OCI-LY7 (cell line): Measurements from ENCODE around the gene PRRG2. TPM values are rescaled to one million over a fixed set of nuclear protein-coding genes. Genes with fewer than 3 reads are reported as not detected.

ENCODE experiments used
- BruUV-seq: library from RNA; stranded (reverse); fragments of 400-500 nt; replicated peaks from 2 replicates; lab custom pipeline; 2021; lab: Mats Ljungman, UMichigan
- CTCF ChIA-PET: fragments of 300-600 bp; sonication (Branson Sonifier 250); formaldehyde crosslinking; loops from one replicate; lab custom pipeline; 2022; ENCODE audit warnings: antibody characterized with exemption; ENCODE audit not compliant: unreplicated experiment; lab: Charles Lee
- POLR2A ChIA-PET: fragments of 300-600 bp; sonication (Branson Sonifier 250); formaldehyde crosslinking; loops from one replicate; lab custom pipeline; 2022; ENCODE audit warnings: antibody characterized with exemption; lab: Charles Lee
- DNase-seq: peaks from one replicate; pipeline ENCODE4 v3.0.0-alpha.2; 2015; ENCODE audit warnings: low spot score
- H2AFZ ChIP-seq: fragments of 200-600 bp; sonication (generic), shearing (Covaris generic); 2 replicates; pipeline ENCODE4 v1.6.1; 2014; ENCODE audit warnings: mild to moderate bottlenecking, antibody characterized with exemption, low read length, moderate library complexity
- H3K27ac ChIP-seq: fragments of 200-600 bp; sonication (generic); 2 replicates; pipeline ENCODE4 v1.5.1; 2014; ENCODE audit warnings: mixed run types, low read depth, mild to moderate bottlenecking, moderate library complexity, low read length, inconsistent platforms; ENCODE audit not compliant: poor library complexity, severe bottlenecking
- H3K36me3 ChIP-seq: fragments of 200-600 bp; sonication (generic); 2 replicates; pipeline ENCODE4 v1.6.1; 2014; ENCODE audit warnings: mild to moderate bottlenecking, antibody characterized with exemption, low read length, moderate library complexity, mixed read lengths; ENCODE audit not compliant: insufficient read depth
- H3K4me1 ChIP-seq: fragments of 200-600 bp; sonication (generic); 2 replicates; pipeline ENCODE4 v1.5.1; 2014; ENCODE audit warnings: mild to moderate bottlenecking, low read length; ENCODE audit not compliant: insufficient read depth, poor library complexity, severe bottlenecking
- H3K4me2 ChIP-seq: fragments of 200-600 bp; sonication (generic); 2 replicates; pipeline ENCODE4 v1.6.1; 2014; ENCODE audit warnings: mild to moderate bottlenecking, low read length
- H3K4me3 ChIP-seq: fragments of 200-600 bp; sonication (generic); 2 replicates; pipeline ENCODE4 v1.5.1; 2014; ENCODE audit warnings: mild to moderate bottlenecking, low read depth, low read length; ENCODE audit not compliant: poor library complexity, severe bottlenecking
- H3K79me2 ChIP-seq: fragments of 200-600 bp; sonication (generic); 2 replicates; pipeline ENCODE4 v1.6.1; 2016; ENCODE audit warnings: low read depth, mild to moderate bottlenecking, low read length, moderate library complexity, mixed read lengths; ENCODE audit not compliant: insufficient read depth
- H3K9me2 ChIP-seq: fragments of 200-600 bp; sonication (generic); 2 replicates; pipeline ENCODE4 v1.6.1; 2016; ENCODE audit warnings: mild to moderate bottlenecking, low read length, mixed read lengths; ENCODE audit not compliant: insufficient read depth
- H3K9me3 ChIP-seq: fragments of 200-600 bp; sonication (generic); 2 replicates; pipeline ENCODE4 v1.6.1; 2014; ENCODE audit warnings: mild to moderate bottlenecking, mixed run types, low read length, mixed read lengths
- H4K20me1 ChIP-seq: fragments of 200-600 bp; sonication (generic); 2 replicates; pipeline ENCODE4 v1.6.1; 2014; ENCODE audit warnings: mild to moderate bottlenecking, antibody characterized with exemption, low read length, moderate library complexity, mixed read lengths; ENCODE audit not compliant: insufficient read depth
- EZH2phosphoT487 ChIP-seq: fragments of 200-600 bp; sonication (generic); IDR thresholded peaks from 2 replicates; pipeline ENCODE4 v1.6.1; 2018; ENCODE audit warnings: low read depth, borderline replicate concordance, mild to moderate bottlenecking, mixed run types, antibody characterized with exemption, low read length, moderate library complexity, mixed read lengths
- intact Hi-C: fragments of 100-400 bp; cut with micrococcal nuclease; formaldehyde crosslinking; loops from one replicate; pipeline ENCODE4 v1.10.0; 2022; ENCODE audit not compliant: unreplicated experiment
- total RNA-seq, 2 experiments: library from RNA; depleted of rRNA in 1 of 2; stranded (reverse); fragments of >200 nt in 1 of 2; shearing (Covaris generic) in 1 of 2; gene quantifications; 2 replicates each; pipeline ENCODE4 v1.2.3, GENCODE V29; 2014 to 2022
- TF ChIP-seq, protein P1 (sequence below): fragments of 200-600 bp; sonication (generic); conservative IDR thresholded peaks from 2 replicates; pipeline ENCODE4 v1.5.1; 2014; ENCODE audit warnings: mild to moderate bottlenecking, antibody characterized with exemption, low read length, moderate library complexity, mixed read lengths

PRRG2 gene
- total RNA-seq, 2 experiments from 2014 or later: 2.4 to 2.7 TPM

DNA sequence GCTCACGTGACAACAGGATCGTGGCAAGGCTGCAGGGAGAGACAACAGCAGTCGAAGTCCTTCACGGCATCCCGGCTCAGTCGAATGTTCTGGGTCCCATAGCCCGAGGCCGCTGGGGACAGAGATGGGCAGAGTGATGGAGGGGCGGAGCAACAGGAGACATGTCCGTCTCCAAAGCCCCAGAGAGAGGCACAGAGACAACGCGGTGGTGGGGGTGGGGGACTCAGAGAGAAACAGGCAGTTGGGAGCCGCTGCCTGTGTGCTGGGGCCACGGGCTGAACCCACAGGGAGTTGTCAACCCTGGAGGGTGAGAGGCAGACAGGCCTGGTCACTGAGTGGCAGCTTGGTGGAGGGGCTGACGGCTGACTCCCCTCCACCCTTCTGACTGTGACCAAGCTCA lies 21.2 kb upstream of the PRRG2 start:
- no peaks in the 10 kb centered on the region for H3K9me3 ChIP-seq
- no peak overlapping the region for H3K27ac ChIP-seq
- no peaks in the 10 kb centered on the region for H4K20me1 ChIP-seq
- DNase-seq: no peak
- BruUV-seq: no TSS peak
- H3K4me3 ChIP-seq: no peak overlapping the region
- no peak for TF ChIP-seq EZH2phosphoT487
- TF ChIP-seq, protein P1, sequence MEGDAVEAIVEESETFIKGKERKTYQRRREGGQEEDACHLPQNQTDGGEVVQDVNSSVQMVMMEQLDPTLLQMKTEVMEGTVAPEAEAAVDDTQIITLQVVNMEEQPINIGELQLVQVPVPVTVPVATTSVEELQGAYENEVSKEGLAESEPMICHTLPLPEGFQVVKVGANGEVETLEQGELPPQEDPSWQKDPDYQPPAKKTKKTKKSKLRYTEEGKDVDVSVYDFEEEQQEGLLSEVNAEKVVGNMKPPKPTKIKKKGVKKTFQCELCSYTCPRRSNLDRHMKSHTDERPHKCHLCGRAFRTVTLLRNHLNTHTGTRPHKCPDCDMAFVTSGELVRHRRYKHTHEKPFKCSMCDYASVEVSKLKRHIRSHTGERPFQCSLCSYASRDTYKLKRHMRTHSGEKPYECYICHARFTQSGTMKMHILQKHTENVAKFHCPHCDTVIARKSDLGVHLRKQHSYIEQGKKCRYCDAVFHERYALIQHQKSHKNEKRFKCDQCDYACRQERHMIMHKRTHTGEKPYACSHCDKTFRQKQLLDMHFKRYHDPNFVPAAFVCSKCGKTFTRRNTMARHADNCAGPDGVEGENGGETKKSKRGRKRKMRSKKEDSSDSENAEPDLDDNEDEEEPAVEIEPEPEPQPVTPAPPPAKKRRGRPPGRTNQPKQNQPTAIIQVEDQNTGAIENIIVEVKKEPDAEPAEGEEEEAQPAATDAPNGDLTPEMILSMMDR: no peak
- no peak overlapping the region for H2AFZ ChIP-seq
- no peaks in the 10 kb centered on the region for H3K9me2 ChIP-seq
- ChIA-PET POLR2A (interaction anchor here (0.6 kb wide), 1 partner anchor 1316 kb away, joined by 3 read pairs; no protein-coding TSS in a partner anchor), CTCF (no interaction called here)
- H3K36me3 ChIP-seq: peaks cover 36% of the 10 kb centered on the region; the same call in 1 of the 2 replicates
- H3K4me2 ChIP-seq: no peak overlapping the region
- intact Hi-C loops: loop anchor here (5.0 kb wide), 1 partner anchor 53 kb away; no protein-coding TSS in a partner anchor
- no peaks in the 10 kb centered on the region for H3K79me2 ChIP-seq
- peaks cover 5% of the 10 kb centered on the region for H3K4me1 ChIP-seq

DNA sequence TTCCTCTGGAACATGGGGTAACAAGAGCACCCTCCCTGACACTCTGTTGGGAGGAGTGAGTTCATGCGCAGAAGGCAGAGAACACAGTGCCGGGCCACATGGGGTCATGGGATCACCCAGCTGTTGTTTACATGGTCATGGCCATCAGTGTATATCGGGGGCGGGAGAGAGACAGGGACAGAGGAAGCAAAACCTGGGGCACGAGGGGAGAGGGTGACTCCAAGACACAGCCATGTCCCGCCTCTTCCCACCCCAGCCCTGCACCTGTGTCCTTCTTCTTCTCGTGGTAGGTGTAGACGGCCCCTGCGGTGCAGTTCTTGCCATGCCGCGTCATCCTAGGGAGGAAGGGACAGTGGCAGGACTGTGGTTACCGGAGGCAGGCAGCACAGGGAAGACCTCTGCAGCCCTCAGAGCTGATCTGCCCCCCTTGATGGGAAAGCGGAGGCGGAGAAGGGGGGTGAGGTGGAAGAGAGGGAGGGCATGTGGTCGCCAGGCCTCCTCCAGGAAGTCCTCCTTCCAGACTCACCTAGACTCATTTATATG lies 20.7 kb upstream of the PRRG2 start:
- H3K27ac ChIP-seq: no peak overlapping the region
- no peak for DNase-seq

More for the DNA sequence above, 20.7 kb upstream of the PRRG2 start:
- ChIA-PET POLR2A (no interaction called here), CTCF (no interaction called here)
- BruUV-seq: no TSS peak
- Histone ChIP-seq H2AFZ (no peak overlapping the region), H3K9me3 (no peaks in the 10 kb centered on the region), H3K4me2 (no peak overlapping the region), H3K4me1 (peaks cover 5% of the 10 kb centered on the region), H3K4me3 (no peak overlapping the region), H4K20me1 (no peaks in the 10 kb centered on the region), H3K9me2 (no peaks in the 10 kb centered on the region), H3K36me3 (peaks cover 32% of the 10 kb centered on the region; the same call in 1 of the 2 replicates), H3K79me2 (no peaks in the 10 kb centered on the region)
- TF ChIP-seq, protein P1: no peak
- no peak for TF ChIP-seq EZH2phosphoT487
- intact Hi-C loops: loop anchor here (5.0 kb wide), 1 partner anchor 53 kb away; no protein-coding TSS in a partner anchor
